Measurements from ENCODE around the gene LILRA5. TPM values are rescaled to one million over a fixed set of nuclear protein-coding genes. Genes with fewer than 3 reads are reported as not detected.
"Not testable (repeated sequence)": the region's sequence is repeated elsewhere in the genome, so short reads cannot be mapped to it uniquely, and the experiment has no call there.

Gene LILRA5
- total RNA-seq, 1 donor from 2014 or later, result not detected

GRCh38 chr19:54281007-54281728, 31.8 kb downstream of the LILRA5 start, which contains the start of gene LILRB2:
Gene LILRB2 (minus strand): TSS chr19:54281110. CDS start chr19:54280496, 614 bp downstream.
- Mint-ChIP-seq H3K4me3 (ENCODE audit: low read depth) (no peak within 1 kb of the TSS), H3K27me3 (peaks cover 49% of the 10 kb centered on the region), H3K27ac (no peak within 1 kb of the TSS), H3K9me3 (ENCODE audit: low read depth) (no peaks in the 10 kb centered on the region), H3K36me3 (ENCODE audit: insufficient read depth) (no peaks in the 10 kb centered on the region), H3K4me1 (ENCODE audit: low read depth) (no peaks in the 10 kb centered on the region)
- no peak for DNase-seq (ENCODE audit: low spot score, unreplicated experiment)
- no peak for TF ChIP-seq CTCF (IDR thresholded peaks at IDR 0.05; ENCODE audit: unreplicated experiment)

GRCh38 chr19:54280441-54280840, 32.5 kb downstream of the LILRA5 start:
- not testable (repeated sequence) for H3K4me3 Mint-ChIP-seq (ENCODE audit: low read depth); H3K27ac Mint-ChIP-seq; H3K36me3 Mint-ChIP-seq (ENCODE audit: insufficient read depth); DNase-seq (ENCODE audit: low spot score, unreplicated experiment); H3K9me3 Mint-ChIP-seq (ENCODE audit: low read depth); H3K4me1 Mint-ChIP-seq (ENCODE audit: low read depth)
- peaks cover 52% of the 10 kb centered on the region for H3K27me3 Mint-ChIP-seq

- DNase-seq (ENCODE audit: low spot score, unreplicated experiment); H3K4me1 Mint-ChIP-seq (ENCODE audit: low read depth); H3K9me3 Mint-ChIP-seq (ENCODE audit: low read depth); H3K4me3 Mint-ChIP-seq (ENCODE audit: low read depth); H3K27ac Mint-ChIP-seq; H3K36me3 Mint-ChIP-seq (ENCODE audit: insufficient read depth): not testable (repeated sequence)
- peaks cover 55% of the 10 kb centered on the region for H3K27me3 Mint-ChIP-seq
These were observed 32.9 kb downstream of the LILRA5 start for GRCh38 chr19:54280025-54280424.

GRCh38 chr19:54279406-54279962, 33.5 kb downstream of the LILRA5 start:
- H3K9me3 Mint-ChIP-seq (ENCODE audit: low read depth), result no peaks in the 10 kb centered on the region
- DNase-seq (ENCODE audit: low spot score, unreplicated experiment), result no peak
- no peak for TF ChIP-seq CTCF (IDR thresholded peaks at IDR 0.05; ENCODE audit: unreplicated experiment)
- H3K36me3 Mint-ChIP-seq (ENCODE audit: insufficient read depth), result no peaks in the 10 kb centered on the region
- no peak overlapping the region for H3K27ac Mint-ChIP-seq
- no peaks in the 10 kb centered on the region for H3K4me1 Mint-ChIP-seq (ENCODE audit: low read depth)
- H3K4me3 Mint-ChIP-seq (ENCODE audit: low read depth), result no peak overlapping the region
- peaks cover 51% of the 10 kb centered on the region for H3K27me3 Mint-ChIP-seq

GRCh38 chr19:54278571-54279195, 34.3 kb downstream of the LILRA5 start:
- H3K4me1 Mint-ChIP-seq (ENCODE audit: low read depth); H3K27ac Mint-ChIP-seq; DNase-seq (ENCODE audit: low spot score, unreplicated experiment); H3K9me3 Mint-ChIP-seq (ENCODE audit: low read depth); H3K4me3 Mint-ChIP-seq (ENCODE audit: low read depth); H3K36me3 Mint-ChIP-seq (ENCODE audit: insufficient read depth): not testable (repeated sequence)
- peaks cover 55% of the 10 kb centered on the region for H3K27me3 Mint-ChIP-seq

- H3K27me3 Mint-ChIP-seq, result peaks cover 57% of the 10 kb centered on the region
These were observed 34.9 kb downstream of the LILRA5 start for GRCh38 chr19:54278056-54278455.

GRCh38 chr19:54277111-54277615, 35.8 kb downstream of the LILRA5 start:
- H3K4me3 Mint-ChIP-seq (ENCODE audit: low read depth); H3K36me3 Mint-ChIP-seq (ENCODE audit: insufficient read depth); H3K4me1 Mint-ChIP-seq (ENCODE audit: low read depth); H3K27ac Mint-ChIP-seq; DNase-seq (ENCODE audit: low spot score, unreplicated experiment); H3K9me3 Mint-ChIP-seq (ENCODE audit: low read depth): not testable (repeated sequence)
- peaks cover 55% of the 10 kb centered on the region for H3K27me3 Mint-ChIP-seq

More at GRCh38 chr19:54278056-54278455, 34.9 kb downstream of the LILRA5 start:
- H3K4me3 Mint-ChIP-seq (ENCODE audit: low read depth); DNase-seq (ENCODE audit: low spot score, unreplicated experiment); H3K36me3 Mint-ChIP-seq (ENCODE audit: insufficient read depth); H3K4me1 Mint-ChIP-seq (ENCODE audit: low read depth); H3K27ac Mint-ChIP-seq; H3K9me3 Mint-ChIP-seq (ENCODE audit: low read depth): not testable (repeated sequence)
